ENCODE measurements around the gene ITIH4. TPM values are rescaled to one million over a fixed set of nuclear protein-coding genes. Genes with fewer than 3 reads are reported as not detected.

The ITIH4 gene
- total RNA-seq, 2 donors from 2014 or later: 4.9 to 5.5 TPM

GRCh38 chr3:52789746-52790040, 40.8 kb downstream of the ITIH4 start:
- no peak for DNase-seq (ENCODE audit: low spot score)
- Histone ChIP-seq H3K27me3 (replicated peaks; ENCODE audit: insufficient read depth) (no peaks in the 10 kb centered on the region), H3K4me1 (replicated peaks) (no peaks in the 10 kb centered on the region), H3K4me3 (no peak overlapping the region), H3K9me3 (no peaks in the 10 kb centered on the region), H3K27ac (no peak overlapping the region), H3K36me3 (no peaks in the 10 kb centered on the region)
- WGBS: 74% methylated on average over 5 of the region's 6 CpGs
- intact Hi-C loops (cut with DNase I): no loop called here
- TF ChIP-seq POLR2A (IDR thresholded peaks at IDR 0.05) (no peak), POLR2AphosphoS5 (IDR thresholded peaks at IDR 0.05) (no peak)
- TF ChIP-seq, protein P1, sequence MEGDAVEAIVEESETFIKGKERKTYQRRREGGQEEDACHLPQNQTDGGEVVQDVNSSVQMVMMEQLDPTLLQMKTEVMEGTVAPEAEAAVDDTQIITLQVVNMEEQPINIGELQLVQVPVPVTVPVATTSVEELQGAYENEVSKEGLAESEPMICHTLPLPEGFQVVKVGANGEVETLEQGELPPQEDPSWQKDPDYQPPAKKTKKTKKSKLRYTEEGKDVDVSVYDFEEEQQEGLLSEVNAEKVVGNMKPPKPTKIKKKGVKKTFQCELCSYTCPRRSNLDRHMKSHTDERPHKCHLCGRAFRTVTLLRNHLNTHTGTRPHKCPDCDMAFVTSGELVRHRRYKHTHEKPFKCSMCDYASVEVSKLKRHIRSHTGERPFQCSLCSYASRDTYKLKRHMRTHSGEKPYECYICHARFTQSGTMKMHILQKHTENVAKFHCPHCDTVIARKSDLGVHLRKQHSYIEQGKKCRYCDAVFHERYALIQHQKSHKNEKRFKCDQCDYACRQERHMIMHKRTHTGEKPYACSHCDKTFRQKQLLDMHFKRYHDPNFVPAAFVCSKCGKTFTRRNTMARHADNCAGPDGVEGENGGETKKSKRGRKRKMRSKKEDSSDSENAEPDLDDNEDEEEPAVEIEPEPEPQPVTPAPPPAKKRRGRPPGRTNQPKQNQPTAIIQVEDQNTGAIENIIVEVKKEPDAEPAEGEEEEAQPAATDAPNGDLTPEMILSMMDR (IDR thresholded peaks at IDR 0.05): no peak

DNA sequence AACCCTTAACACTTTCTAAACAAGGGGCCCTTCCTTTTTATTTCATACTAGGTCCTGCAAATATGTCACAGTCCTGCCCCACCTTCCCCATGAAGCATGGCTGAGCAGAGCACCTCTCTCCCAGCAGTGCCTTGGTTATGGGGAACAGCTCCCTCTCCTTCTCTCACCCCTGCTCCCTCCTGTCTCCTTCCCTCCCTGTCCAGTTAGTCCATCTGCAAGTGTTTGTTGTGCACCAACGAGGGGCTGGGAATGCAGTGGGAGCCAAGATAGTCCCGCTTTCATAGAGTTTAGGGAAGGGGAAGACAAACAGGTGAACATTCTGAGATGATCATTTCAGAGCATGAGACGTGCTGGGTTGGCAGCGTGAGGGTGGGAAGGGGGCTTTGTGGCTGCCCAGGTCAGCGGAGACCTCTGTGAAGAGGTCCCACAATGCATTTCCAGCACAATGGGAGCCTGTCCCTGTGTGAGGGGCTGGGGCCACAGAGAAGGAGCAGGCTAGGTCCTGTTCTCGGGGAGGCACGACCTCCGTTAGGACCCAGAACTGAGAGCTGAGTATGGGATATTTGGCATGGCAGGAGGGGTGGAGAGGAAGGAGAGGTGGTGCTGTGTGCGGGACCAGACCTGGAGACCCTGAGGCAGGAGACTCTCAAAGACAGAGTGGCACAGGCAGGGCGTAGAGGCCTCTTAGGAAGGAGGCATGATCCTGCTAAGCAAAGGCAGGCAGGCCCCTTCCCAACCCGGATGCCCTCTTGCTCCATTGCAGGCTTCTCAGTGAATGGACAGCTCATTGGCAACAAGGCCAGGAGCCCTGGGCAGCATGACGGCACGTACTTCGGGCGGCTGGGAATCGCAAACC, 41.4 kb downstream of the ITIH4 start:
- Histone ChIP-seq H3K4me3 (no peak overlapping the region), H3K27ac (no peak overlapping the region), H3K27me3 (replicated peaks; ENCODE audit: insufficient read depth) (no peaks in the 10 kb centered on the region), H3K36me3 (no peaks in the 10 kb centered on the region), H3K9me3 (no peaks in the 10 kb centered on the region), H3K4me1 (replicated peaks) (no peaks in the 10 kb centered on the region)
- TF ChIP-seq POLR2A (IDR thresholded peaks at IDR 0.05) (no peak), POLR2AphosphoS5 (IDR thresholded peaks at IDR 0.05) (no peak)
- TF ChIP-seq, protein P1 (IDR thresholded peaks at IDR 0.05): no peak
- intact Hi-C loops (cut with DNase I): no loop called here
- WGBS: 85% methylated on average over 16 of the region's 16 CpGs
- no peak for DNase-seq (ENCODE audit: low spot score)

- no peak overlapping the region for H3K4me3 ChIP-seq
- no peaks in the 10 kb centered on the region for H3K36me3 ChIP-seq
- WGBS: 73% methylated on average over 17 of the region's 17 CpGs
- no peak for DNase-seq (ENCODE audit: low spot score)
- no peaks in the 10 kb centered on the region for H3K27me3 ChIP-seq (replicated peaks; ENCODE audit: insufficient read depth)
- no peak overlapping the region for H3K27ac ChIP-seq
- H3K4me1 ChIP-seq (replicated peaks): no peaks in the 10 kb centered on the region
- no peaks in the 10 kb centered on the region for H3K9me3 ChIP-seq
- no peak for TF ChIP-seq POLR2A (IDR thresholded peaks at IDR 0.05)
- TF ChIP-seq, protein P1 (IDR thresholded peaks at IDR 0.05): no peak
- no peak for TF ChIP-seq POLR2AphosphoS5 (IDR thresholded peaks at IDR 0.05)
- intact Hi-C loops (cut with DNase I): no loop called here
Measured at GRCh38 chr3:52787672-52788625, 42.5 kb downstream of the ITIH4 start.

DNA sequence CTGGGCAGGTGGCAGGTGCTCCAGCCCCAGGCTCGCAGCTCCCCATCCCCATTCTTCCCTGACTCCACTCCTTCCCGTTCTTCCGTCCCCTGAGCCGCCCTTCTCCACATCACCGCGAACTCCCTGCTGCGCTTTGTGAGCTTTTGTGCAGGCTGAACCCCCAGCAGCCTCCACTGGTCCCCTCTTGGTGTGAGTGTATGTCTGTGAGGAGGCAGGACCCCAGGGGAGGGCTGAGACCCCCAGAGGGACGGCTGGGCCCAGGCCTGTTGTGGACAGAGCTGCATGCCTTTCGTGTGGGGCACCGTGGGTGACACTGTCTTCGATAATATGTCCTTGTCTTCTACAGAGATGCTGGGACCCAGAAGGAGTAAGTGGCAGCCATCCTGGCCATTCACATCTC, 43.2 kb downstream of the ITIH4 start:
- Histone ChIP-seq H3K4me3 (no peak overlapping the region), H3K9me3 (no peaks in the 10 kb centered on the region), H3K27me3 (replicated peaks; ENCODE audit: insufficient read depth) (peaks cover under 1% of the 10 kb centered on the region), H3K36me3 (no peaks in the 10 kb centered on the region), H3K27ac (no peak overlapping the region), H3K4me1 (replicated peaks) (no peaks in the 10 kb centered on the region)
- TF ChIP-seq, protein P1 (IDR thresholded peaks at IDR 0.05): no peak
- no peak for TF ChIP-seq POLR2A (IDR thresholded peaks at IDR 0.05)
- TF ChIP-seq POLR2AphosphoS5 (IDR thresholded peaks at IDR 0.05): no peak
- 87% methylated on average over 11 of the region's 11 CpGs for WGBS
- intact Hi-C loops (cut with DNase I): no loop called here
- DNase-seq (ENCODE audit: low spot score): no peak
